Endometrial microvascular endothelial cells (primary cell): ENCODE results near the gene PET100. TPM values are rescaled to one million over a fixed set of nuclear protein-coding genes. Genes with fewer than 3 reads are reported as not detected.

Experiments
- in situ Hi-C: cut with HindIII; loops from 2 replicates; pipeline ENCODE4 v1.10.0; 2017; ENCODE audit warnings: low sequenced_read_pairs, low pct_unique_long_range_greater_than_20kb; ENCODE audit errors: inconsistent ontology term
- total RNA-seq: library from RNA; depleted of rRNA; stranded (reverse); fragments of >200 nt; gene quantifications from one replicate; pipeline ENCODE4 v1.2.3, GENCODE V29; 2015; ENCODE audit errors: inconsistent ontology term

PET100 gene
- total RNA-seq, 1 donor from 2014 or later, result 16.0 TPM

DNA sequence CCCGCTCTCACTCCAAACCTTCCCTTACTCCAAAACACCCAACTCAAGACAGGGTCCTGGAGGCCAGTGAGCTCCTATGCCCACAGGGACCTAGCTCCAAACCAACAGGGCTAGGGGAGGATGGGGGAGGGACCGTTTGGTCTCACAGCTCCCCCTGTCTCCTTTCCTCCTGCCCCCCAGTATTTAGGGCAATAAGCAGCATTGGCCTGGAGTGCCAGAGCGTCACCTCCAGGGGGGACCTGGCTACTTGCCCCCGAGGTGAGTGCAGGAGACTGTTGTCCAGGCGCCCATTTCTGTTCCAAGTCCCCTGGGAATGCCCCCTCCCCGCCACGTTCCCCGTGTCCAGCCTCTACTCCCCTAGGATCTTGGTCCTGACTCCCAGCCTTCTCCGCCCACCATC, 40.0 kb downstream of the PET100 start:
- in situ Hi-C loops, result no loop called here

DNA sequence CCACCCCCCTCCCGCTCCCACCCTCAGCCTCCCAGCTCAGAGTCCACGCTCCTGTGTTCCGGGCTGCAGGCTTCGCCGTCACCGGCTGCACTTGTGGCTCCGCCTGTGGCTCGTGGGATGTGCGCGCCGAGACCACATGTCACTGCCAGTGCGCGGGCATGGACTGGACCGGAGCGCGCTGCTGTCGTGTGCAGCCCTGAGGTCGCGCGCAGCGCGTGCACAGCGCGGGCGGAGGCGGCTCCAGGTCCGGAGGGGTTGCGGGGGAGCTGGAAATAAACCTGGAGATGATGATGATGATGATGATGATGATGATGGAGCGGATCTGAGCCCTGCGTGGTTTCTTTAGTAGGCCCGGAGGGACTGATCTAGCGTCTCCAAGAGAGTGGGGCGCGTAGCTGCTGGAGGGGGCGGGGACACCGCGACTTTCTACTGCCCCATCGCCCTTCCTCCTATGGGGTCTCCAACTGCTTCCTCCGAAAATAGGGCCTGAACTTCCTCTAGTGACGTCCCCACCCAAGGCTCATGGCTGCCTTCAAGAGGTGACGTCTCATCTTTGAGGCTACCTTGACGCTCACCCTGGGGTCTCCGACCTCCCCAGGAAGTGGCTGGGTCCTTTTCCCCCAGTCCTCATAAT, 40.7 kb downstream of the PET100 start:
- in situ Hi-C loops, result no loop called here

DNA sequence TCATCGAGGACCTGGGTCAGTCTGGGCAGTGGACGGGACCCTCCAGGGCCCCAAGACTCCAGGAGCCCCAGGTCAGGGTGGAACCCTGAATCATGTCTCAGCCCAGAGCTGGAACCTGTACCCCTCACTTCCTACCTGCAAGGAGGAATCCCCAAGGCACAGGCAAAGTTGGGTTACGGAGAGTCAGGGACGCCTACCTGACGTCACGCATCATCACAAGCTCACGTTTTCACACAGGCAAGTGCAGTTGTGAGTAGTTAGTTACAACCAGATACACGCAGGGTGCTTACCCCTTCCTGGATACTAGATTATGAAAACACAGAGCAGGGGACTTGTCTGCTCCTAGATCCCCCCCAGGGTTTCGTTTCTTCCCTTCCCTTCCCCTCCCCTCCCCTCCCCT, 41.2 kb downstream of the PET100 start:
- in situ Hi-C loops, result no loop called here

DNA sequence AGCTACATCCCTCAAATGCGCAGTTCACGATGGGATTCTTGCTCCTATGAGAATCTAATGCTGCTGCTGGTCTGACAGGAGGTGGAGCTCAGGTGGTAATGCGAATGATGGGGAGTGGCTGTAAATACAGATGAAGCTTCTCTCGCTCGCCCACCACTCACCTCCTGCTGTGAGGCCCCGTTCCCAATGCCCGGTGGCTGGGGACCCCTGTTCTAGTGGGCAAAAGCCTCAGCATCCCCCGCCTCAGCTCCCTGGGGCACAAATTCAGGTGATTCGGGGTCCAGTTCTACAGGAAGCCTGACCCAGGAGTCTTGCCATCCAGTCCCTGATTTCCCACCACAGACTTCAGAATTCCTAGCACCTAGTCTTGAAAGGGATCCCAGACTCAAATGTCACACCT, 42.9 kb downstream of the PET100 start:
- in situ Hi-C loops, result no loop called here

DNA sequence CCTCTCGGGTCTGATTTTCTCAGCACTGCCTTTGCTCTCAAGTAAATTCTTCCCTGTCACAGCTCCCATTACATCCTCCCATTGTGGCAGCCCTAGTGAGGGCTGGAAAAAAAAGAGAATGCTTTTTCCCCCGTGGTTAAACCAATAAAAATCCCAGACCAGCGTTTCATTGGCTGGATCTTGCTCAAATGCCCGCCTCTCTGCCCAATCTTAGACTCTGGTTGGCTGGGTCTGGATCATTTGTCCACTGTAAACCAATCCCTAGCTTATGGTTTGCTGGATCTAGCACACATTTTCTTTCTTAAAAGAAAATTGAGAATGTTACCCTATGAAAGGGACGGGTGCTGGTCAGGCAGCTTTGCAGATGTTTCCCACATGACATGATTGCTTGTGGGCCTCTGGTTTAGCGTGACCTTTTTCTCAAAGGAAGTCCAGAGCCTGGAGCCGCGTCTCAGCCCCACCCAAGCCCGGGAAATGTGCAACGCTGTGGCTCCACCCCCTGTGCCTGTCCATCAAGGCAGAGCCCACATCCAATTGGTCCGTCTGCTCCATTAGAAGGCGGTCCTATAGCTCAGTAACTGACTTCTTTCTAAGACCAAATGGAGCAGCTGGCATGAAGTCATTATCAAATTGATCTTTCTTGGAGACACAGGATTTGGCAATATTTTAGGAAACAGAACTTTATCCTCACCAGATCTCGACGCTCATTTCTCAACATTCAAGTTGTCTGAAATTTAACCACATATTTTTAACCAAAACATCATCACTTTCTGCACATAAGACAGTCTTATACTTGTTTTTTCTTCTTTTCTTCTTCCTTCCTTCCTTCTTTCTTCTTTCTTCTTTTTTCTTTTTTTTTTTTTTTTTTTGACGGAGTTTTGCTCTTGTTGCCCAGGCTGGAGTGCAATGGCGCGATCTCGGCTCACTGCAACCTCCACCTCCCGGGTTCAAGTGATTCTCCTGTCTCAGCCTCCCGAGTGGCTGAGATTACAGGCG, 44.7 kb downstream of the PET100 start:
- in situ Hi-C loops, result no loop called here

DNA sequence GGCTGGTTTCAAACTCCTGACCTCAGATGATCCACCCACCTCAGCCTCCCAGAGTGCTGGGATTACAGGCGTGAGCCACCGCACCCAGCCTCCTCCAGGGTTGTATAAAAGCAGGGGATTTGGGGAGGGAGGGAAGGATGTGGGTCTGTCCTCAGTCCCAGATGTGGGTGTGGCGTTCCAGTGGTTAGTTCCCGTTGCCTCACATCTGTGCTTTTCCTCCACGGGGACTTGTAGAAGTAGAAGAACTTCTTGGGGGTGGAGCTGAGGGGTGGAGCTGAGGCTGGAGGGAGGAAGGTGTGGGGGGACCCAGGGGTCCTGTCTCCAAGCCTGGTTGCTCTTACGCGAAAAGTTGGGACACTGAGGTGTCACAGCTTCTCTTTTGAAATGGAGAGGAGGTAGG, 46.8 kb downstream of the PET100 start:
- in situ Hi-C loops, result no loop called here

DNA sequence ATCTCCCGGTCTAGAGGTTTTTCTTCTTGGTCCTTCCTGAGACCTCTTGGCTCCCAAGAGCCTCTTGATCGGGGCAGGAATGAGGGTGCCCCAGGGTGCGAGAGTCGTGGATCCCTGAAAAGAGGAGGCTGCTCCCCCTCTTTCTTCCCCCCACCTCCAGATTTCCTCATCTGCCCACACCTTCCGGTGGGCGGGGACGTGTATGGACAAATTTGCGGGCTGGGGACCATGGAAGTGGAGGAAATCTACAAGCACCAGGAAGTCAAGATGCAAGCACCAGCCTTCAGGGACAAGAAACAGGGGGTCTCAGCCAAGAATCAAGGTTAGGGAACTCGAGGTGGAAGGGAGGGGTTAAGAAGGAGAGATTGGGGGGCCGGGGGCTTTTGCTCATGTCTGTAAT, 47.3 kb downstream of the PET100 start, which contains the start of gene MCEMP1:
Gene MCEMP1 (plus strand): TSS at position 237 of the 400 bp plus-strand sequence. CDS start 31 bp downstream, at position 268.
- in situ Hi-C loops, result no loop called here

DNA sequence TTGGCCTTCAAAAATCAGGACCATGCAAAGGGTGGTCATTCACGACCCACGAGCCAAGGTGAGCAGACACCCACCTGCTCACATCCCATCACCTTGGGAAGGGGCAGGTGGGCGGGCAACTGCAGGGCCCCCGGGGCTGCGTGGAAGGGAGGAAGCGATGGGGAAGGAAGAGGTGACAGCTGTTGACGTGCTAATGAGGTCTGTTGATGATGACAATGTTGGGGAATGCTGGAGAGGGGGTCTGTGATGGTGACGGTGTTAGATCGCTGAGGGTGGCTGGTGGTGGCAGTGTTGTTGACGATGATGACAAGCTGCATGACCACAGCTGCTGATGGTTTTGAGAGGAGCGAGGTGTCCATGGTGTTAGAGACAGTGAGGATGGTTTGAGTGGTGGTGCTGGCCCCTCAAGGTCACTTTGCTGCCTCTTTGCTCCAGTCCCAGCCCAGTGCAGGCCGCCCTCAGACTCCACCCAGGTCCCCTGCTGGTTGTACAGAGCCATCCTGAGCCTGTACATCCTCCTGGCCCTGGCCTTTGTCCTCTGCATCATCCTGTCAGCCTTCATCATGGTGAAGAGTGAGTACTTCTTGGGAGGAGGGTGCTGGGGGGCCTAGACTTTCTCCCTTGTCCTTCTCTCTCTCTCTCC, 48.2 kb downstream of the PET100 start:
- in situ Hi-C loops, result no loop called here

DNA sequence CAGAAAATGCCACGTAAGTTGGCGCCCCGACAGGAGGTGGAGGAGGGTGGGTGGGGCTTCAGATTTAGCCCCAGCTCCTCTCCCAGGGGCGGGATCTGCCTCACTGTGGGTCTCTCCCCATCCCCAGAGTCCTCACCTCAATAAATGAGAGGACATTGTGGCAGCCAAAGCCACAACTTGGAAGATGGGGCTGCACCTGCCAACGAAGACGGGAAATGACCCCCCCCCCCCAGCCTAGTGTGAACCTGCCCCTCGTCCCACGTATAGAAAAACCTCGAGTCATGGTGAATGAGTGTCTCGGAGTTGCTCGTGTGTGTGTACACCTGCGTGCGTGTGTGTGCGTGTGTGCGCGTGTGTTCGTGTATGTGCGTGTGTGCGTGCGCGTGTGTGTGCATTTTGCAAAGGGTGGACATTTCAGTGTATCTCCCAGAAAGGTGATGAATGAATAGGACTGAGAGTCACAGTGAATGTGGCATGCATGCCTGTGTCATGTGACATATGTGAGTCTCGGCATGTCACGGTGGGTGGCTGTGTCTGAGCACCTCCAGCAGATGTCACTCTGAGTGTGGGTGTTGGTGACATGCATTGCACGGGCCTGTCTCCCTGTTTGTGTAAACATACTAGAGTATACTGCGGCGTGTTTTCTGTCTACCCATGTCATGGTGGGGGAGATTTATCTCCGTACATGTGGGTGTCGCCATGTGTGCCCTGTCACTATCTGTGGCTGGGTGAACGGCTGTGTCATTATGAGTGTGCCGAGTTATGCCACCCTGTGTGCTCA, 49.6 kb downstream of the PET100 start:
- in situ Hi-C loops, result no loop called here

DNA sequence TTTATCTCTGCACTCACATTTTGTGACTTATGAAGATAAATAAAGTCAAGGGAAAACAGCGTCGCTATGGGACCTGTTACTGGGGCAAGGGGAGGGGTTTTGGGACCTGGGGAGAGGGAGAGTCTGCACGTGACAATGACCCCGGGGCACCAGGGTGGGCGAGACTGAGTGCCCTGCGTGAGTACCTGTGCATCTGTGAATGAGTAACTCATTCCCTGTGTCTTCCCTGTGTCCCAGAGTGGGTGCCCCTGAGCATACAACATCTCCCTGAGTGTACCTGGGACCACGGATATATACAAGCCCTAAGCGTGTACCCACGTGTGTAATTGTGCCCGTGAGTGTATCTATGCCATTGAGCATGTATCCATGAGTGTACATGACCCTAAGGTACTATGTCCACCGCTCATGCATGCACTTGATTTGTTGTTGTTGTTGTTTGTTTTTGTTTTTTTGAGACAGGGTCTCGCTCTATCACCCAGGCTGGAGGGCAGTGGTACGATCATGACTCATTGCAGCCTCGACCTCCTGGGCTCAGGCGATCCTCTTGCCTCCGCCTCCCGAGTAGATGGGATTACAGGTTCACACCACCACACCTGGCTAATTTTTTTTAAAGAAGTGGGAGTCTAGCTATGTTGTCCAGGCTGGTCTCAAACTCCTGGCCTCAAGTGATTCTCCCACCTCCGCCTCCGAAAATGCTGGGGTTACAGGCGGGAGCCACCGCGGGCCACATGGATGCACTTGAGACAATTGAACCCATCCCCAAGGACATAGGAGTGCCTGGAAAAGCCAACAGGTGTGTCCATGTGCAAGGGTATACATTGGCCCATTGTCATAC, 50.4 kb downstream of the PET100 start:
- in situ Hi-C loops, result no loop called here

DNA sequence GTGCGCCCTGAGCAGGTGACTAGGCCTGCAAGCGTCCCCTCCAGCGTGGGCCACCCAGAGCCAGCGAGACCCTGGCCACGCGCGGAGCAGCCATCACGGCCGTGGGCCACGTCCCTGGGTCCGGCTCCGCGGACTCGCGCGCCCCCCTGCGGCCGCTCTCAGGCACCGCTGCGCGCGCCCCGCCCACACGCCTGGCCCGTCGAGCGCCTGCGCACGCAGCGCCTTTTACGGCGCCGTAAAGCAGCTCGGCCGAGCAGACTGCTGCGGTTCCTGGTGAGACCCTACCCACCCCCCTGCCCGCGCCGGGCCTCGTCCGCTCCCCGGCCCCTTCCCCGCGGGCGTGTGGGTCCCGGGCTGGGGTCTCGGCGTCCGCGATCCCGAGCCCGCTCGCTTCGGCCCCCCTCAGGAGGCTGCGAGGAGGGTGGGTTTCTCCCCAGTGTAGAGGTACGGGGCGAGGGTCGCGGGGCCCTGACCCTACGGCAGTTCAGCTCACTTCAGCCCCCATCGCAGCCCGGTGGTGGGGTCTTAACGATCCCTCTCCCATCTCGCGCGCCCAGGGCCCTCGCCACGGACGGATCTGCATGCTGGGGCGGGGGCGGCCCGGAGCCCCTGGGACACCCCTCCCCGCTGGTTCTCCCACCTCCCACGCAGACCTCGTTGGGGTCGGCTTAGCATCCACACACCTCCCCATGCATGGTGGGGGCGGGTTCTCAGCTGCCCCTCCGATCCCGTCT, 51.2 kb downstream of the PET100 start, which contains the start of gene TRAPPC5:
Gene TRAPPC5 (plus strand): TSS at position 228 of the 734 bp plus-strand sequence. CDS start 1,421 bp downstream, outside the sequence.
- in situ Hi-C loops, result no loop called here

Other genes with a start within 250 kb of the PET100 start
- gene PEX11G, start 140.8 kb upstream of the PET100 start, total RNA-seq, result 0.84 TPM
- gene ZNF358, start 113.7 kb upstream of the PET100 start, total RNA-seq, result 25.4 TPM
- gene MCOLN1, start 107.2 kb upstream of the PET100 start, total RNA-seq, result 4.6 TPM
- 180 TPM for gene PNPLA6, start 94.1 kb upstream of the PET100 start, total RNA-seq
- not detected for gene CAMSAP3, start 33.9 kb upstream of the PET100 start, total RNA-seq
- gene XAB2, start 248 bp upstream of the PET100 start, total RNA-seq, result 39.7 TPM
- not detected for gene PCP2, start 3.9 kb downstream of the PET100 start, total RNA-seq
- 29.8 TPM for gene STXBP2, start 7.3 kb downstream of the PET100 start, total RNA-seq
- not detected for gene RETN, start 39.3 kb downstream of the PET100 start, total RNA-seq
- not detected for gene MCEMP1, start 47.3 kb downstream of the PET100 start, total RNA-seq
- 81.6 TPM for gene TRAPPC5, start 51.0 kb downstream of the PET100 start, total RNA-seq
- gene FCER2, start 72.3 kb downstream of the PET100 start, total RNA-seq, result not detected
- not detected for gene CLEC4G, start 102.3 kb downstream of the PET100 start, total RNA-seq
- not detected for gene CD209, start 117.7 kb downstream of the PET100 start, total RNA-seq
- gene CLEC4M, start 133.4 kb downstream of the PET100 start, total RNA-seq, result not detected
- 23.2 TPM for gene EVI5L, start 200.4 kb downstream of the PET100 start, total RNA-seq
- gene PRR36, start 244.6 kb downstream of the PET100 start, total RNA-seq, result not detected